Transverse colon (tissue), 4 donors: ENCODE measurements around the gene HPCAL1. TPM values are rescaled to one million over a fixed set of nuclear protein-coding genes. Genes with fewer than 3 reads are reported as not detected.
A peak's percentile ranks its signal among the peaks of the same experiment; 100 is the strongest.

Source experiments
- DNase-seq: peaks from one replicate; pipeline ENCODE4 v3.0.0-alpha.2; 2019
- H3K27ac ChIP-seq, 4 donors: fragments of 200-600 bp; sonication (generic); 2 replicates each; pipeline ENCODE4 v1.5.1; 2016 to 2018; ENCODE audit warnings: inconsistent platforms in 4 of 4
- H3K27me3 ChIP-seq: fragments of 200-600 bp; sonication (generic); 2 replicates; pipeline ENCODE4 v1.5.1; 2017; ENCODE audit warnings: inconsistent platforms
- H3K36me3 ChIP-seq, 4 donors: fragments of 200-600 bp; sonication (generic); 2 replicates each; pipeline ENCODE4 v1.5.1; 2017 to 2019; ENCODE audit warnings: inconsistent platforms in 4 of 4
- H3K4me1 ChIP-seq, 4 donors: fragments of 200-600 bp; sonication (generic); 2 replicates each; pipeline ENCODE4 v1.5.1; 2017 to 2020; ENCODE audit warnings: inconsistent platforms in 4 of 4
- H3K4me3 ChIP-seq, 4 donors: fragments of 200-600 bp; sonication (generic); 1 replicate in 1 of 4; 2 replicates in 3 of 4; pipeline versions ENCODE4 v1.5.1 to v1.6.1; 2017 to 2019; ENCODE audit warnings: inconsistent platforms in 4 of 4
- H3K9me3 ChIP-seq, 2 donors: fragments of 200-600 bp; sonication (generic); 2 replicates each; pipeline ENCODE4 v1.5.1; 2017 to 2019; ENCODE audit warnings: inconsistent platforms in 2 of 2
- EP300 ChIP-seq: sonication (generic); formaldehyde crosslinking; IDR thresholded peaks from one replicate; pipeline ENCODE4 v1.6.1; 2017; ENCODE audit warnings: antibody characterized with exemption, low read depth
- POLR2A ChIP-seq: fragments of 450-650 bp; IDR thresholded peaks from one replicate; pipeline ENCODE4 v1.6.1; 2016; ENCODE audit warnings: antibody characterized with exemption, mild to moderate bottlenecking, moderate library complexity
- POLR2AphosphoS5 ChIP-seq, 3 donors: sonication (generic); formaldehyde crosslinking; IDR thresholded peaks; one replicate each; pipeline ENCODE4 v1.6.1; 2016; ENCODE audit warnings: antibody characterized with exemption in 3 of 3
- WGBS, 2 donors: methylation state at CpG; one replicate each; pipeline ENCODE4 v1.1.5; 2018; ENCODE audit warnings: low coverage in 1 of 2; 5-methylcytosine and 5-hydroxymethylcytosine counted together
- in situ Hi-C, 4 donors: fragments of 200-750 bp; cut with MboI; loops; one replicate each; pipeline versions ENCODE4 v1.15.0 to v1.15.1; 2017; ENCODE audit warnings: low sequenced_read_pairs in 3 of 4, low pct_ligation_motif_present in 1 of 4, low pct_unique_long_range_greater_than_20kb in 1 of 4
- intact Hi-C: fragments of 100-400 bp; cut with DNase I; formaldehyde crosslinking; loops from one replicate; pipeline ENCODE4 v1.15.1; 2023; ENCODE audit warnings: low total_unique reads
- total RNA-seq, 4 donors: library from RNA; depleted of rRNA; stranded (reverse); fragments of >200 nt; gene quantifications; one replicate each; pipeline ENCODE4 v1.1.0, GENCODE V29; 2016
- TF ChIP-seq, protein P1 (sequence below), 5 experiments: fragments of 200-600 bp in 3 of 5; fragments of 450-650 bp in 2 of 5; sonication (generic) in 3 of 5; IDR thresholded peaks; 1 replicate in 2 of 5; 2 replicates in 3 of 5; pipeline ENCODE4 v1.5.1; 2016 to 2017; ENCODE audit warnings: antibody characterized with exemption in 5 of 5, inconsistent platforms in 3 of 5, mild to moderate bottlenecking in 2 of 5, moderate library complexity in 1 of 5

The HPCAL1 gene
- total RNA-seq, 4 donors from 2014 or later, result 88.9 to 221 (median 129) TPM

DNA sequence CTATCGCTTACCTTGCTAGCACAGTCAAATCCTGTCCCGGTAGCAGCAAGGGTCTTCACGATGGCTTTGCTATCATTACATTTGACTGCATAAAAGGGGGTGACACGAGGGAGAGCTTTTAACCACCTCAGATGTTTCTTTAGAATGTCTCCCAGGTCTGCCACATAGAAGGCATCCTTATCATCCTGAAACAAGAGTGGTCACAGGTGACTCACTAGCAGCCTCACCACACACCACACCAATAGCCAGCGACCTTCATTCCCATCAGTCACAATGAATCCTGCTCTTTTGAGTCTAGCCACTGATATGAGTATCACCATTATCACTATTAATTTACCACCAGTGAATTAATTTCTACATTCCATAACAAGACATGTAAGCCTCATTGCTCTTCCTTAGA is 141.8 kb downstream of the HPCAL1 start:
- in situ Hi-C loops, result loop anchor here in 1 of 4 donors (25.0 kb wide), 1 partner anchor 607 kb away; the partner anchor contains the start of gene TAF1B
- 74 to 80% methylated on average over 1 to 5 of the region's 5 CpGs for WGBS, 2 donors
- Histone ChIP-seq H3K4me1 (peaks cover 14 to 34% (median 23%) of the 10 kb centered on the region in 4 donors), H3K36me3 (peaks cover 0 to 38% (median 17%) of the 10 kb centered on the region in 4 donors), H3K27me3 (no peaks in the 10 kb centered on the region), H3K27ac (no peak overlapping the region), H3K9me3 (no peaks in the 10 kb centered on the region), H3K4me3 (no peak overlapping the region)
- no peak for TF ChIP-seq POLR2A
- no peak for TF ChIP-seq EP300
- no peak for TF ChIP-seq POLR2AphosphoS5 (IDR thresholded peaks at IDR 0.05)
- TF ChIP-seq, protein P1, sequence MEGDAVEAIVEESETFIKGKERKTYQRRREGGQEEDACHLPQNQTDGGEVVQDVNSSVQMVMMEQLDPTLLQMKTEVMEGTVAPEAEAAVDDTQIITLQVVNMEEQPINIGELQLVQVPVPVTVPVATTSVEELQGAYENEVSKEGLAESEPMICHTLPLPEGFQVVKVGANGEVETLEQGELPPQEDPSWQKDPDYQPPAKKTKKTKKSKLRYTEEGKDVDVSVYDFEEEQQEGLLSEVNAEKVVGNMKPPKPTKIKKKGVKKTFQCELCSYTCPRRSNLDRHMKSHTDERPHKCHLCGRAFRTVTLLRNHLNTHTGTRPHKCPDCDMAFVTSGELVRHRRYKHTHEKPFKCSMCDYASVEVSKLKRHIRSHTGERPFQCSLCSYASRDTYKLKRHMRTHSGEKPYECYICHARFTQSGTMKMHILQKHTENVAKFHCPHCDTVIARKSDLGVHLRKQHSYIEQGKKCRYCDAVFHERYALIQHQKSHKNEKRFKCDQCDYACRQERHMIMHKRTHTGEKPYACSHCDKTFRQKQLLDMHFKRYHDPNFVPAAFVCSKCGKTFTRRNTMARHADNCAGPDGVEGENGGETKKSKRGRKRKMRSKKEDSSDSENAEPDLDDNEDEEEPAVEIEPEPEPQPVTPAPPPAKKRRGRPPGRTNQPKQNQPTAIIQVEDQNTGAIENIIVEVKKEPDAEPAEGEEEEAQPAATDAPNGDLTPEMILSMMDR (IDR thresholded peaks at IDR 0.05), result no peak
- no peak for DNase-seq
- intact Hi-C loops, result no loop called here

DNA sequence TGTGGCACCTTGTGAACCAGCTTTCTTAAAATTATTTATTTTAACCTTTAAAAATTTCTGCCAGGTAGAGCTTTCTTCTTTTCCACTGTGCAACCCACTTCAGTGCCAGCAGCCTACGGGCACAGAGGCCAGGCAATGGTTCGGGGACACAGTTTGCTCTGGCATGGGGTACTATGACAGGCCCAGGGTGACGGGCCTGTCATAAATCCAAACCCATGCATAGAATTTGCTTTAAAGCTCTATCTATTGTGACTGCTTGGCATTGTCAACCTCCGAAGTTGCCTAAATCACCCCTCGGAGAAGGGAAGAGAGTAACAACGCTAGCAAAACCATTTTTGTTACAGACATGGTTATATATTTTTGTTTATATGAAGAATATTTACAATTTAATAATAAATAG is 143.9 kb downstream of the HPCAL1 start:
- Histone ChIP-seq H3K27ac (peak overlapping the region; percentile 96 to 98 (median 97)), H3K4me3 (peak overlapping the region in 3 of 4 donors; percentile 71 to 83 (median 75)), H3K4me1 (peaks cover 14 to 47% (median 29%) of the 10 kb centered on the region in 4 donors), H3K27me3 (no peaks in the 10 kb centered on the region), H3K9me3 (no peaks in the 10 kb centered on the region), H3K36me3 (peaks cover 0 to 24% (median 11%) of the 10 kb centered on the region in 4 donors)
- 58 to 72% methylated on average over 4 to 6 of the region's 6 CpGs for WGBS, 2 donors
- intact Hi-C loops (no loop called here), in situ Hi-C loops (loop anchor here in 1 of 4 donors (25.0 kb wide), 1 partner anchor 609 kb away; the partner anchor contains the start of gene TAF1B)
- TF ChIP-seq, protein P1 (IDR thresholded peaks at IDR 0.05), result no peak
- no peak for DNase-seq

DNA sequence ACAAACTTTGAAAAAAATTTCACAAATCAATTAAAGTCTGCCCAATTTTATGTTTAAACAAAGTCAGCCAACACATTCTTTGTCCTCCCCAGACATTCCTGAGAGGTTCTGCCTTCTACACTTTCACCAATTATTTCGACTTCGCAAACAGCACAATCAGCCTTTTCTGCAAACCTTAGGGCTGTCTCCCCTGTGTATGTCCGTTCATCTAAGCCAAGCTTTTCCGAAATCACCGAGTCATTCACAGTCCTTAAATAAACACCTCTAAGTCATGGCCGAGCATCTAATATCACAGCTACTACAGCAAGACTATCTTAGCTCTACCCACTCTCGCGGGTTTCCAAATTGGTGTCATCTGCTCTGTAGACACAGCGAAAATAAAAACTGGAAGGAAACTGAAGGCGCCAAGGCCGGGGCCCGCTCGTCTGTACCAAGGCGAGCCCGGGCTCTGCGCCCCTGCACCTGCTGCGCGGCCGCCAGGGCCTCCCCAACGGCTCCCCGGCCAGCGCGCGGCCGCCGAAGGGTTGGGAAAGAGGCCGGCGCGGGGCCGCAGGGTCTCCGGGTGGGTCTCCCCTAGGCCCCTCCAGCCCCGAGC is 144.7 kb downstream of the HPCAL1 start:
- H3K36me3 ChIP-seq, result peaks cover 0 to 17% (median 8%) of the 10 kb centered on the region in 4 donors
- no peaks in the 10 kb centered on the region for H3K27me3 ChIP-seq
- intact Hi-C loops (no loop called here), in situ Hi-C loops (loop anchor here in 1 of 4 donors (25.0 kb wide), 1 partner anchor 610 kb away; the partner anchor contains the start of gene TAF1B)
- TF ChIP-seq EP300 (no peak), POLR2AphosphoS5 (IDR thresholded peaks at IDR 0.05) (no peak), POLR2A (no peak)
- TF ChIP-seq, protein P1 (IDR thresholded peaks at IDR 0.05), result peak in 4 of 5 experiments; percentile 24 to 48 (median 34)
- peak overlapping the region; percentile 96 to 98 (median 97) for H3K27ac ChIP-seq
- DNase-seq, result peak; percentile 58
- H3K4me1 ChIP-seq, result peaks cover 14 to 55% (median 36%) of the 10 kb centered on the region in 4 donors
- no peaks in the 10 kb centered on the region for H3K9me3 ChIP-seq
- H3K4me3 ChIP-seq, result peak overlapping the region; percentile 54 to 83 (median 73)
- 3 to 21% methylated on average over 6 to 30 of the region's 32 CpGs for WGBS, 2 donors

DNA sequence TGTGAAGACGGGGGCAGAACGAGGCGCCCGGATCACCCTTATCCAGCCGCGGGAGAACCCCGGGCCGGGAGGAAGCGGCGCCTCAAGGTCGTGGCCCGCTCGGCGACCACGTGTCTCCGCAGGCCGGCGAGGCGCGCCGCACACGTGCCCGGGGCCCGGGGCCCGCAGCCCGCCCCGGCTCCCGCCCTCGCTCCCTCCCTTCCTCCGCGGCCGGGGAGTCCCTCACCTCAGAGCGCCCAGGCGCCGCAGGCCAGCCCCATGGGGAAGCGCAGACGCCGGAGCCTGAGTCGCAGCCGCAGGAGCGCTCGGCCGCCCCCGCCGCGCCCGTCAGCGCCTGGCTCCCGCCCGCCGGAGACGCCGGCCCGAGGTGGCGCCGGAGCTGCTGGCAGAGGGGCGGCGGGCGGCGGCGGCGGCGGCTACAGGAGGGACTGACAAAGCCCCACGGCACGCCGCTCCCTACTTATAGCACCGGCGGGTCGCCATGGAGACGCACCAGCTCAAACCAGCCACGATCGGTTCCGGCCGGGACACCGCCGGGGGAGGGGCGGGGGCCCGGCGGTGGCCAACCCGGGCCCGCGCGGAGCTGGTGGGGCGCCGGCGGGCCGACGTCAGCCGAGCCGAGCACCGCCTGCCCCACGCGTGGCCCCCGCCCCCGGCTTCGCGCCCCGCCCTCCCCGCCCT is 145.3 kb downstream of the HPCAL1 start, which contains the start of gene ODC1:
TSS of gene ODC1 (minus strand) at position 433 of the 681 bp plus-strand sequence. CDS start 3,295 bp downstream, outside the sequence.
- peak within 1 kb of the TSS; percentile 69 to 83 (median 74) for H3K4me3 ChIP-seq
- peak within 1 kb of the TSS; percentile 96 to 98 (median 98) for H3K27ac ChIP-seq
- in situ Hi-C loops (loop anchor here in 1 of 4 donors (25.0 kb wide), 1 partner anchor 611 kb away; the partner anchor contains the start of gene TAF1B), intact Hi-C loops (no loop called here)
- peak; percentile 96 for DNase-seq
- H3K27me3 ChIP-seq, result no peaks in the 10 kb centered on the region
- TF ChIP-seq EP300 (no peak), POLR2AphosphoS5 (IDR thresholded peaks at IDR 0.05) (peak; percentile 1 to 54 (median 4)), POLR2A (no peak)
- TF ChIP-seq, protein P1 (IDR thresholded peaks at IDR 0.05), result peak in 1 of 5 experiments; percentile 6
- peaks cover 14 to 60% (median 38%) of the 10 kb centered on the region in 4 donors for H3K4me1 ChIP-seq
- H3K9me3 ChIP-seq, result no peaks in the 10 kb centered on the region
- H3K36me3 ChIP-seq, result peaks cover 0 to 16% (median 5%) of the 10 kb centered on the region in 4 donors
- WGBS, 2 donors, result 1% methylated on average over 35 of the region's 99 CpGs; no CpG with 5 or more reads in 1 of the 2 donors
